H1 (cell line): Measurements from ENCODE around the gene TSN. TPM values are rescaled to one million over a fixed set of nuclear protein-coding genes. Genes with fewer than 3 reads are reported as not detected.

Experiments used
- CTCF ChIA-PET: fragments of 300-600 bp; sonication (Branson Sonifier 250); formaldehyde crosslinking; loops from one replicate; lab custom pipeline; 2021; ENCODE audit not compliant: partially characterized antibody; lab: Charles Lee
- POLR2A ChIA-PET: fragments of 300-600 bp; sonication (Branson Sonifier 250); formaldehyde crosslinking; loops from one replicate; lab custom pipeline; 2021; ENCODE audit warnings: inconsistent platforms; ENCODE audit not compliant: partially characterized antibody; lab: Charles Lee
- DNase-seq, 2 experiments: peaks; one replicate each; pipeline versions ENCODE4 v3.0.0 to v3.0.0-alpha.2; 2010 to 2022; ENCODE audit warnings: low spot score in 2 of 2, low read depth in 1 of 2, mixed read lengths in 1 of 2
- FAIRE-seq: peaks from 2 replicates; lab custom pipeline; 2011; peaks lifted over from hg19 to GRCh38; lab: Jason Lieb, UNC
- H2AFZ ChIP-seq: 2 replicates; pipeline ENCODE4 v1.8.1; 2012; ENCODE audit warnings: low read length, inconsistent platforms
- H2AK5ac ChIP-seq: 2 replicates; pipeline ENCODE4 v1.6.1; 2013; ENCODE audit warnings: low read depth, low read length
- H2BK120ac ChIP-seq: replicated peaks from 2 replicates; pipeline ENCODE3; 2013; ENCODE audit warnings: low read depth, low read length, inconsistent platforms
- H2BK12ac ChIP-seq: 2 replicates; pipeline ENCODE4 v1.6.1; 2013; ENCODE audit warnings: low read depth, low read length
- H2BK15ac ChIP-seq: 2 replicates; pipeline ENCODE4 v1.6.1; 2013; ENCODE audit warnings: low read length
- H2BK20ac ChIP-seq: 2 replicates; pipeline ENCODE4 v1.6.1; 2013; ENCODE audit warnings: low read length
- H2BK5ac ChIP-seq: 2 replicates; pipeline ENCODE4 v1.6.1; 2013; ENCODE audit warnings: low read depth, low read length
- H3K14ac ChIP-seq: 2 replicates; pipeline ENCODE4 v1.6.1; 2013; ENCODE audit warnings: inconsistent platforms; ENCODE audit not compliant: insufficient read length
- H3K18ac ChIP-seq: 2 replicates; pipeline ENCODE4 v1.6.1; 2013; ENCODE audit warnings: low read length; ENCODE audit errors: extremely low read depth
- H3K23ac ChIP-seq: 2 replicates; pipeline ENCODE4 v1.6.1; 2013; ENCODE audit warnings: inconsistent platforms; ENCODE audit not compliant: insufficient read length
- H3K23me2 ChIP-seq: 2 replicates; pipeline ENCODE4 v1.6.1; 2013; ENCODE audit warnings: low read depth, low read length
- H3K27ac ChIP-seq: 2 replicates; pipeline ENCODE4 v1.6.1; 2011; ENCODE audit warnings: low read depth, low read length, inconsistent platforms
- H3K27me3 ChIP-seq, 4 experiments: replicated peaks in 1 of 4; 1 replicate in 1 of 4; 2 replicates in 3 of 4; pipeline versions ENCODE4 v1.6.1 to v1.8.1; 2011 to 2013; ENCODE audit warnings: low read length in 3 of 4, mild to moderate bottlenecking in 3 of 4, inconsistent platforms in 2 of 4, mixed read lengths in 2 of 4, moderate library complexity in 1 of 4; ENCODE audit not compliant: control insufficient read depth in 3 of 4, insufficient read depth in 3 of 4; ENCODE audit errors: extremely low read depth in 1 of 4
- H3K36me3 ChIP-seq, 4 experiments: 2 replicates each; pipeline versions ENCODE4 v1.6.1 to v1.8.1; 2011 to 2013; ENCODE audit warnings: mild to moderate bottlenecking in 4 of 4, low read length in 3 of 4, moderate library complexity in 2 of 4, control low read depth in 1 of 4, inconsistent platforms in 1 of 4; ENCODE audit not compliant: insufficient read depth in 4 of 4, control insufficient read depth in 2 of 4
- H3K4ac ChIP-seq: replicated peaks from 2 replicates; pipeline ENCODE3; 2013; ENCODE audit warnings: low read length, low read depth, mixed read lengths, inconsistent platforms; ENCODE audit not compliant: insufficient read length
- H3K4me1 ChIP-seq, 4 experiments: replicated peaks in 1 of 4; 1 replicate in 1 of 4; 2 replicates in 3 of 4; pipeline versions ENCODE4 v1.6.1 to v1.8.1; 2011 to 2013; ENCODE audit warnings: low read length in 3 of 4, inconsistent platforms in 2 of 4, mixed read lengths in 1 of 4; ENCODE audit not compliant: insufficient read depth in 4 of 4, control insufficient read depth in 3 of 4
- H3K4me2 ChIP-seq, 2 experiments: 2 replicates each; pipeline versions ENCODE4 v1.6.1 to v1.8.1; 2011 to 2013; ENCODE audit warnings: low read depth in 2 of 2, low read length in 2 of 2, control low read depth in 1 of 2, inconsistent platforms in 1 of 2, mild to moderate bottlenecking in 1 of 2; ENCODE audit not compliant: insufficient read depth in 1 of 2
- H3K4me3 ChIP-seq, 4 experiments: fragments of 200-600, 300-600 bp in 1 of 4; sonication (generic), shearing (Covaris generic), sonication (Bioruptor Twin) in 1 of 4; 2 replicates each; pipeline versions ENCODE4 v1.5.1 to v1.8.1; 2011 to 2016; ENCODE audit warnings: low read length in 4 of 4, low read depth in 3 of 4, control low read depth in 2 of 4, inconsistent platforms in 2 of 4, mild to moderate bottlenecking in 2 of 4, mixed read lengths in 1 of 4, moderate library complexity in 1 of 4; ENCODE audit not compliant: insufficient read depth in 2 of 4; ENCODE audit errors: extremely low read depth in 1 of 4
- H3K56ac ChIP-seq: replicated peaks from 2 replicates; pipeline ENCODE3; 2013; ENCODE audit warnings: low read depth, mild to moderate bottlenecking, mixed read lengths, low read length, inconsistent platforms; ENCODE audit not compliant: insufficient read length
- H3K79me1 ChIP-seq: 2 replicates; pipeline ENCODE4 v1.6.1; 2013; ENCODE audit warnings: low read depth, low read length, control low read depth
- H3K79me2 ChIP-seq, 2 experiments: 2 replicates each; pipeline versions ENCODE4 v1.6.1 to v1.8.1; 2012 to 2013; ENCODE audit warnings: low read length in 2 of 2, mild to moderate bottlenecking in 2 of 2, inconsistent platforms in 1 of 2; ENCODE audit not compliant: insufficient read depth in 2 of 2, control insufficient read depth in 1 of 2
- H3K9ac ChIP-seq, 4 experiments: replicated peaks in 1 of 4; 1 replicate in 1 of 4; 2 replicates in 3 of 4; pipeline versions ENCODE4 v1.6.1 to v1.8.1; 2011 to 2013; ENCODE audit warnings: low read depth in 3 of 4, low read length in 3 of 4, control low read depth in 2 of 4, mild to moderate bottlenecking in 2 of 4, moderate library complexity in 2 of 4, inconsistent platforms in 1 of 4; ENCODE audit errors: extremely low read depth in 1 of 4
- H3K9me3 ChIP-seq, 2 experiments: 2 replicates each; pipeline versions ENCODE4 v1.6.1 to v1.8.1; 2012 to 2013; ENCODE audit warnings: mild to moderate bottlenecking in 2 of 2, moderate library complexity in 2 of 2, control low read depth in 1 of 2, inconsistent platforms in 1 of 2, low read depth in 1 of 2, low read length in 1 of 2, mixed read lengths in 1 of 2; ENCODE audit not compliant: insufficient read depth in 2 of 2
- H4K20me1 ChIP-seq, 2 experiments: replicated peaks in 1 of 2; 2 replicates each; pipeline versions ENCODE3 to v1.8.1; 2011 to 2013; ENCODE audit warnings: inconsistent platforms in 2 of 2, low read length in 2 of 2, mild to moderate bottlenecking in 1 of 2; ENCODE audit not compliant: insufficient read depth in 2 of 2, control insufficient read depth in 1 of 2
- H4K5ac ChIP-seq: 2 replicates; pipeline ENCODE4 v1.6.1; 2013; ENCODE audit warnings: low read length, low read depth, mixed read lengths, inconsistent platforms; ENCODE audit not compliant: insufficient read length
- H4K8ac ChIP-seq: 2 replicates; pipeline ENCODE4 v1.8.0; 2013; ENCODE audit warnings: mild to moderate bottlenecking, moderate library complexity, low read length, inconsistent platforms; ENCODE audit not compliant: insufficient read depth; ENCODE audit errors: extremely low read depth
- H4K91ac ChIP-seq: replicated peaks from 2 replicates; pipeline ENCODE3; 2013; ENCODE audit warnings: low read length, mixed read lengths, inconsistent platforms; ENCODE audit not compliant: insufficient read length
- GTF2F1 ChIP-seq: IDR thresholded peaks from 2 replicates; pipeline ENCODE4 v1.6.1; 2012; ENCODE audit warnings: low read depth, low read length, improper control_type of control experiment, borderline replicate concordance
- KDM5A ChIP-seq: fragments of 200-600 bp; IDR thresholded peaks from 2 replicates; pipeline ENCODE4 v1.7.1; 2012; ENCODE audit warnings: mild to moderate bottlenecking, low read length, inconsistent platforms, mixed read lengths
- POLR2A ChIP-seq, 2 experiments: IDR thresholded peaks; 1 replicate in 1 of 2; 2 replicates in 1 of 2; pipeline ENCODE4 v1.6.1; 2011; ENCODE audit warnings: low read depth in 2 of 2, low read length in 2 of 2, mild to moderate bottlenecking in 2 of 2; ENCODE audit errors: control extremely low read depth in 1 of 2
- WGBS, 2 experiments: shearing (Covaris generic) in 1 of 2; methylation state at CpG; one replicate each; pipeline versions ENCODE4 v1.1.6 to v1.1.7; 2013 to 2015; ENCODE audit warnings: low lambda C conversion rate in 2 of 2, mixed read lengths in 2 of 2, inconsistent platforms in 1 of 2, low coverage in 1 of 2, missing lambda C conversion rate in 1 of 2; ENCODE audit not compliant: insufficient replicate concordance in 2 of 2, insufficient coverage in 1 of 2, insufficient read length in 1 of 2; ENCODE audit errors: extremely low coverage in 1 of 2, missing lambda C conversion rate in 1 of 2; 5-methylcytosine and 5-hydroxymethylcytosine counted together
- polyA plus RNA-seq, 7 experiments: library from polyadenylated mRNA; depleted of rRNA in 3 of 7; stranded (reverse) in 5 of 7; unstranded in 2 of 7; fragments of >200 nt in 5 of 7; fragments of 200-250 nt in 2 of 7; gene quantifications; 1 replicate in 5 of 7; 2 replicates in 1 of 7; 4 replicates in 1 of 7; pipeline versions ENCODE4 v1.2.1 to v1.2.3, GENCODE V29; 2011 to 2013; ENCODE audit warnings: missing spikeins in 2 of 7, mixed read lengths in 2 of 7
- total RNA-seq: library from RNA; stranded (reverse); fragmentation: NEBNext Ultra II Directional; extraction: Animal tissue kit (Norgen Biotek cat#: 25700); gene quantifications from 2 replicates; pipeline ENCODE4 v1.2.1, GENCODE V29; 2021

The TSN gene
- total and polyA plus RNA-seq, 2 of the 8 experiments (the other 6 are each of a cell fraction or from before 2014, with no cell fraction given) = 44.4 to 96.1 TPM

GRCh38 chr2:121801916-121802315 is 46.5 kb downstream of the TSN start:
- no peak overlapping the region for H4K5ac ChIP-seq
- no peak overlapping the region for H2AFZ ChIP-seq
- H2BK12ac ChIP-seq = no peak overlapping the region
- DNase-seq (no peak), FAIRE-seq (no peak)
- no peak overlapping the region for H2BK120ac ChIP-seq
- no peaks in the 10 kb centered on the region for H3K23me2 ChIP-seq
- no peaks in the 10 kb centered on the region for H3K9me3 ChIP-seq
- H3K27ac ChIP-seq = no peak overlapping the region
- no peak overlapping the region for H4K91ac ChIP-seq
- no peak overlapping the region for H2AK5ac ChIP-seq
- H2BK20ac ChIP-seq = no peak overlapping the region
- H3K79me2 ChIP-seq = no peaks in the 10 kb centered on the region
- no peak overlapping the region for H3K18ac ChIP-seq
- H2BK5ac ChIP-seq = no peak overlapping the region
- no peak overlapping the region for H4K8ac ChIP-seq
- H3K56ac ChIP-seq = no peak overlapping the region
- TF ChIP-seq KDM5A (no peak), POLR2A (IDR thresholded peaks at IDR 0.05; ENCODE audit: control extremely low read depth in 1 of 2, low read depth in 2 of 2, low read length in 2 of 2) (no peak), GTF2F1 (no peak)
- H3K4me3 ChIP-seq = no peak overlapping the region
- 78% methylated on average over 2 of the region's 2 CpGs; no CpG with 5 or more reads in 1 of the 2 experiments for WGBS, 2 experiments
- no peaks in the 10 kb centered on the region for H3K36me3 ChIP-seq
- ChIA-PET CTCF (interaction anchor here (1.2 kb wide), 1 partner anchor 9 kb away, joined by 4 read pairs; no protein-coding TSS in a partner anchor), POLR2A (no interaction called here)
- H3K79me1 ChIP-seq = no peaks in the 10 kb centered on the region
- H3K4me2 ChIP-seq = no peak overlapping the region
- no peak overlapping the region for H3K9ac ChIP-seq
- H3K14ac ChIP-seq = no peak overlapping the region
- H3K4ac ChIP-seq = no peak overlapping the region
- H2BK15ac ChIP-seq = no peak overlapping the region
- no peaks in the 10 kb centered on the region for H4K20me1 ChIP-seq
- H3K27me3 ChIP-seq = no peaks in the 10 kb centered on the region
- H3K23ac ChIP-seq = no peak overlapping the region
- H3K4me1 ChIP-seq = peaks cover 2 to 18% (median 12%) of the 10 kb centered on the region in 4 experiments; a peak in 5 of 7 replicates
